Measurements from ENCODE around the gene TBC1D20. TPM values are rescaled to one million over a fixed set of nuclear protein-coding genes. Genes with fewer than 3 reads are reported as not detected.

TBC1D20 gene
- total and polyA plus RNA-seq, 2 of the 4 experiments (the other 2 are of a cell fraction), result 39.1 to 42.8 TPM

- Histone ChIP-seq H3K56ac (ENCODE audit: extremely low read depth, insufficient read depth, low read length) (no peak overlapping the region), H4K5ac (ENCODE audit: low read depth, low read length) (no peak overlapping the region), H3K14ac (replicated peaks; ENCODE audit: low read depth, low read length) (no peak overlapping the region), H3K9me1 (ENCODE audit: insufficient read depth, low read length) (peaks cover 15% of the 10 kb centered on the region), H2BK15ac (ENCODE audit: low read depth, low read length) (no peak overlapping the region), H3K36me3 (ENCODE audit: control insufficient read depth, insufficient read depth, low read length) (peaks cover 11% of the 10 kb centered on the region), H3K27ac (ENCODE audit: insufficient read depth, low read length) (no peak overlapping the region), H4K8ac (ENCODE audit: low read depth in 2 of 2, low read length in 2 of 2) (no peak overlapping the region), H4K20me1 (ENCODE audit: insufficient read depth, low read length) (no peaks in the 10 kb centered on the region), H2AK9ac (replicated peaks; ENCODE audit: low read depth, low read length, poor library complexity) (no peak overlapping the region), H2AFZ (replicated peaks; ENCODE audit: low read length, poor library complexity) (peak overlapping the region; percentile 41), H3K9ac (ENCODE audit: low read depth, low read length) (no peak overlapping the region), H4K91ac (ENCODE audit: insufficient read depth, low read depth, low read length) (no peak overlapping the region), H3K23ac (ENCODE audit: low read depth, low read length) (no peak overlapping the region), H2BK120ac (ENCODE audit: low read depth, low read length) (no peak overlapping the region), H3K18ac (ENCODE audit: low read depth, low read length) (no peak overlapping the region), H3K4me3 (ENCODE audit: insufficient read depth, low read depth, low read length) (no peak overlapping the region), H2BK20ac (ENCODE audit: low read depth, low read length) (no peak overlapping the region), H3K9me3 (ENCODE audit: control insufficient read depth, insufficient read depth, low read length) (no peaks in the 10 kb centered on the region), H3K27me3 (ENCODE audit: control insufficient read depth, insufficient read depth, low read length) (peaks cover 2% of the 10 kb centered on the region; the same call in 1 of the 2 replicates), H3K4me1 (ENCODE audit: control insufficient read depth, insufficient read depth, low read length) (peaks cover 3% of the 10 kb centered on the region; the same call in 1 of the 2 replicates), H3K4me2 (ENCODE audit: low read depth, low read length) (no peak overlapping the region), H2BK5ac (ENCODE audit: low read depth, low read length, poor library complexity, severe bottlenecking) (no peak overlapping the region), H3K4ac (ENCODE audit: low read depth, low read length) (no peak overlapping the region), H3K79me1 (ENCODE audit: low read depth in 1 of 2, low read length in 2 of 2) (peaks cover 0 to 14% of the 10 kb centered on the region in 2 experiments; a peak in 1 of 4 replicates), H2AK5ac (ENCODE audit: low read depth, low read length) (no peak overlapping the region)
- ChIA-PET POLR2A (ENCODE audit: unreplicated experiment) (no interaction called here), CTCF (no interaction called here)
- in situ Hi-C loops (cut with MboI; ENCODE audit: low sequenced_read_pairs) (no loop called here), dilution Hi-C loops (cut with HindIII; ENCODE audit: low sequenced_read_pairs, unreplicated experiment) (no loop called here), intact Hi-C loops (cut with micrococcal nuclease) (no loop called here)
- ATAC-seq (ENCODE audit: low read depth), result no peak
- WGBS, 2 experiments (ENCODE audit: extremely low coverage in 2 of 2, insufficient read length in 1 of 2), result no CpG with 5 or more reads among the region's 1 CpG
- no TSS peak for BruUV-seq (replicated peaks)
- no peak for DNase-seq
- TF ChIP-seq CHD1 (IDR thresholded peaks at IDR 0.05; ENCODE audit: low read depth, low read length) (no peak), RCOR1 (IDR thresholded peaks at IDR 0.05; ENCODE audit: insufficient replicate concordance, low read length) (no peak), FOS (IDR thresholded peaks at IDR 0.05; ENCODE audit: low read depth, low read length) (no peak), MAFK (IDR thresholded peaks at IDR 0.05; ENCODE audit: low read depth, low read length) (no peak), RFX5 (IDR thresholded peaks at IDR 0.05; ENCODE audit: low read depth, low read length) (no peak), BHLHE40 (IDR thresholded peaks at IDR 0.05; ENCODE audit: low read depth, low read length) (no peak), POLR2A (IDR thresholded peaks at IDR 0.05; ENCODE audit: low read depth, low read length) (no peak), NFE2L2 (IDR thresholded peaks at IDR 0.05; ENCODE audit: low read depth, low read length) (no peak), RAD21 (IDR thresholded peaks at IDR 0.05; ENCODE audit: low read length) (no peak), USF2 (IDR thresholded peaks at IDR 0.05; ENCODE audit: low read depth, low read length) (no peak), SMC3 (IDR thresholded peaks at IDR 0.05; ENCODE audit: low read depth, low read length) (no peak), CEBPB (IDR thresholded peaks at IDR 0.05; ENCODE audit: low read depth, low read length) (no peak), MXI1 (IDR thresholded peaks at IDR 0.05; ENCODE audit: borderline replicate concordance, low read depth, low read length) (no peak)
- TF ChIP-seq, protein P1, sequence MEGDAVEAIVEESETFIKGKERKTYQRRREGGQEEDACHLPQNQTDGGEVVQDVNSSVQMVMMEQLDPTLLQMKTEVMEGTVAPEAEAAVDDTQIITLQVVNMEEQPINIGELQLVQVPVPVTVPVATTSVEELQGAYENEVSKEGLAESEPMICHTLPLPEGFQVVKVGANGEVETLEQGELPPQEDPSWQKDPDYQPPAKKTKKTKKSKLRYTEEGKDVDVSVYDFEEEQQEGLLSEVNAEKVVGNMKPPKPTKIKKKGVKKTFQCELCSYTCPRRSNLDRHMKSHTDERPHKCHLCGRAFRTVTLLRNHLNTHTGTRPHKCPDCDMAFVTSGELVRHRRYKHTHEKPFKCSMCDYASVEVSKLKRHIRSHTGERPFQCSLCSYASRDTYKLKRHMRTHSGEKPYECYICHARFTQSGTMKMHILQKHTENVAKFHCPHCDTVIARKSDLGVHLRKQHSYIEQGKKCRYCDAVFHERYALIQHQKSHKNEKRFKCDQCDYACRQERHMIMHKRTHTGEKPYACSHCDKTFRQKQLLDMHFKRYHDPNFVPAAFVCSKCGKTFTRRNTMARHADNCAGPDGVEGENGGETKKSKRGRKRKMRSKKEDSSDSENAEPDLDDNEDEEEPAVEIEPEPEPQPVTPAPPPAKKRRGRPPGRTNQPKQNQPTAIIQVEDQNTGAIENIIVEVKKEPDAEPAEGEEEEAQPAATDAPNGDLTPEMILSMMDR (conservative IDR thresholded peaks at IDR 0.05; ENCODE audit: low read depth, low read length), result no peak
- TF ChIP-seq, protein P2, sequence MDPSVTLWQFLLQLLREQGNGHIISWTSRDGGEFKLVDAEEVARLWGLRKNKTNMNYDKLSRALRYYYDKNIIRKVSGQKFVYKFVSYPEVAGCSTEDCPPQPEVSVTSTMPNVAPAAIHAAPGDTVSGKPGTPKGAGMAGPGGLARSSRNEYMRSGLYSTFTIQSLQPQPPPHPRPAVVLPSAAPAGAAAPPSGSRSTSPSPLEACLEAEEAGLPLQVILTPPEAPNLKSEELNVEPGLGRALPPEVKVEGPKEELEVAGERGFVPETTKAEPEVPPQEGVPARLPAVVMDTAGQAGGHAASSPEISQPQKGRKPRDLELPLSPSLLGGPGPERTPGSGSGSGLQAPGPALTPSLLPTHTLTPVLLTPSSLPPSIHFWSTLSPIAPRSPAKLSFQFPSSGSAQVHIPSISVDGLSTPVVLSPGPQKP (IDR thresholded peaks at IDR 0.05; ENCODE audit: borderline replicate concordance, low read depth, low read length), result no peak
Observed at GRCh38 chr20:472889-473292, 10.6 kb upstream of the TBC1D20 start.

All from IMR-90 (cell line).